ENCODE results near the gene DLG5.

GRCh38 chr10:77844713-77845445, 81.7 kb downstream of the DLG5 start:
- TF ChIP-seq CTCF (IDR thresholded peaks at IDR 0.05) = no peak
- TF ChIP-seq EZH2 (IDR thresholded peaks at IDR 0.05) = no peak
- TF ChIP-seq EZH2phosphoT487 (IDR thresholded peaks at IDR 0.05) = no peak
